ENCODE results near the gene FILIP1.

- TF ChIP-seq CTCF (conservative IDR thresholded peaks at IDR 0.05; ENCODE audit: low read length) = no peak
- TF ChIP-seq EZH2phosphoT487 (IDR thresholded peaks at IDR 0.05; ENCODE audit: borderline replicate concordance) = no peak
These were observed 77.8 kb downstream of the FILIP1 start for GRCh38 chr6:75415804-75416203.

Measured in Loucy (cell line).